ENCODE measurements around the gene PTPRCAP.

PTPRCAP gene

GRCh38 chr11:67436459-67437081, 912 bp downstream of the PTPRCAP start:
- TF ChIP-seq CTCF (IDR thresholded peaks at IDR 0.05; ENCODE audit: insufficient read depth, low read length) = no peak
- peak; percentile 86 for TF ChIP-seq POLR2AphosphoS5 (IDR thresholded peaks at IDR 0.05; ENCODE audit: low read depth)
- H3K4me3 ChIP-seq (replicated peaks; ENCODE audit: insufficient read depth, low read length) = peak overlapping the region; percentile 58
- peak overlapping the region; percentile 98 for H3K27ac ChIP-seq (replicated peaks)
- no peaks in the 10 kb centered on the region for H3K27me3 ChIP-seq (ENCODE audit: insufficient read depth, poor library complexity, severe bottlenecking)
- DNase-seq (ENCODE audit: low read depth in 1 of 2, low spot score in 1 of 2) = peak; percentile 73 to 94

GRCh38 chr11:67435727-67436458, 1.6 kb downstream of the PTPRCAP start:
- Histone ChIP-seq H3K27ac (replicated peaks) (peak overlapping the region; percentile 98), H3K4me3 (replicated peaks; ENCODE audit: insufficient read depth, low read length) (peak overlapping the region; percentile 58), H3K27me3 (ENCODE audit: insufficient read depth, poor library complexity, severe bottlenecking) (no peaks in the 10 kb centered on the region)
- TF ChIP-seq POLR2AphosphoS5 (IDR thresholded peaks at IDR 0.05; ENCODE audit: low read depth) (no peak), REST (IDR thresholded peaks at IDR 0.05; ENCODE audit: insufficient replicate concordance, low read depth) (no peak), SPI1 (IDR thresholded peaks at IDR 0.05; ENCODE audit: borderline replicate concordance, low read depth) (no peak), GABPA (IDR thresholded peaks at IDR 0.05; ENCODE audit: low read depth) (no peak), CTCF (IDR thresholded peaks at IDR 0.05; ENCODE audit: insufficient read depth, low read length) (no peak)
- DNase-seq (ENCODE audit: low read depth in 1 of 2, low spot score in 1 of 2) = no peak

- Histone ChIP-seq H3K4me3 (replicated peaks; ENCODE audit: insufficient read depth, low read length) (peak overlapping the region; percentile 58), H3K27me3 (ENCODE audit: insufficient read depth, poor library complexity, severe bottlenecking) (no peaks in the 10 kb centered on the region), H3K27ac (replicated peaks) (peak overlapping the region; percentile 98)
- TF ChIP-seq POLR2AphosphoS5 (IDR thresholded peaks at IDR 0.05; ENCODE audit: low read depth) = peak; percentile 11; the same call in 1 of the 2 replicates
- TF ChIP-seq GABPA (IDR thresholded peaks at IDR 0.05; ENCODE audit: low read depth) = no peak
- DNase-seq (ENCODE audit: low read depth in 1 of 2, low spot score in 1 of 2) = no peak
Measured at GRCh38 chr11:67435031-67435726, 2.3 kb downstream of the PTPRCAP start.

GRCh38 chr11:67434395-67434881, 3.0 kb downstream of the PTPRCAP start:
- no peak overlapping the region; the same call in 1 of the 2 replicates for H3K27ac ChIP-seq (replicated peaks)
- DNase-seq (ENCODE audit: low read depth in 1 of 2, low spot score in 1 of 2) = no peak
- no peak overlapping the region for H3K4me3 ChIP-seq (replicated peaks; ENCODE audit: insufficient read depth, low read length)
- no peaks in the 10 kb centered on the region for H3K27me3 ChIP-seq (ENCODE audit: insufficient read depth, poor library complexity, severe bottlenecking)
- peak; percentile 66 for TF ChIP-seq POLR2AphosphoS5 (IDR thresholded peaks at IDR 0.05; ENCODE audit: low read depth)
- no peak for TF ChIP-seq SPI1 (IDR thresholded peaks at IDR 0.05; ENCODE audit: borderline replicate concordance, low read depth)
- no peak for TF ChIP-seq CTCF (IDR thresholded peaks at IDR 0.05; ENCODE audit: insufficient read depth, low read length)

Data from HL-60 (cell line).